ENCODE measurements around the gene CEP128.

The CEP128 gene

GRCh38 chr14:80544366-80544765 lies 397.2 kb downstream of the CEP128 start:
- DNase-seq (ENCODE audit: low read depth): no peak

GRCh38 chr14:80543211-80543610 lies 398.3 kb downstream of the CEP128 start:
- DNase-seq (ENCODE audit: low read depth): no peak

- no peak for DNase-seq (ENCODE audit: low read depth)
These were observed 402.7 kb downstream of the CEP128 start for GRCh38 chr14:80538633-80539375.

- no peak for DNase-seq (ENCODE audit: low read depth)
These were observed 403.9 kb downstream of the CEP128 start for GRCh38 chr14:80537626-80538025.

- no peak for DNase-seq (ENCODE audit: low read depth)
These were observed 405.1 kb downstream of the CEP128 start for GRCh38 chr14:80536456-80536855.

GRCh38 chr14:80535171-80535570 lies 406.4 kb downstream of the CEP128 start:
- DNase-seq (ENCODE audit: low read depth): no peak

GRCh38 chr14:80523518-80524117 lies 417.9 kb downstream of the CEP128 start:
- DNase-seq (ENCODE audit: low read depth): no peak

- DNase-seq (ENCODE audit: low read depth): no peak
These were observed 418.6 kb downstream of the CEP128 start for GRCh38 chr14:80522936-80523335.

- no peak for DNase-seq (ENCODE audit: low read depth)
These were observed 419.1 kb downstream of the CEP128 start for GRCh38 chr14:80522411-80522810.

- no peak for DNase-seq (ENCODE audit: low read depth)
These were observed 420.1 kb downstream of the CEP128 start for GRCh38 chr14:80521456-80521855.

GRCh38 chr14:80519002-80519401 lies 422.5 kb downstream of the CEP128 start:
- no peak for DNase-seq (ENCODE audit: low read depth)

- no peak for DNase-seq (ENCODE audit: low read depth)
These were observed 423.4 kb downstream of the CEP128 start for GRCh38 chr14:80518173-80518572.

GRCh38 chr14:80507292-80507869 lies 434.2 kb downstream of the CEP128 start:
- DNase-seq (ENCODE audit: low read depth): no peak

GRCh38 chr14:80504781-80505180 lies 436.8 kb downstream of the CEP128 start:
- no peak for DNase-seq (ENCODE audit: low read depth)

GRCh38 chr14:80498533-80498932 lies 443.0 kb downstream of the CEP128 start:
- no peak for DNase-seq (ENCODE audit: low read depth)

GRCh38 chr14:80496090-80496489 lies 445.4 kb downstream of the CEP128 start:
- no peak for DNase-seq (ENCODE audit: low read depth)

GRCh38 chr14:80494769-80495168 lies 446.8 kb downstream of the CEP128 start:
- no peak for DNase-seq (ENCODE audit: low read depth)

- DNase-seq (ENCODE audit: low read depth): no peak
These were observed 447.9 kb downstream of the CEP128 start for GRCh38 chr14:80493620-80494019.

- DNase-seq (ENCODE audit: low read depth): no peak
These were observed 449.9 kb downstream of the CEP128 start for GRCh38 chr14:80491650-80492049.

- no peak for DNase-seq (ENCODE audit: low read depth)
These were observed 450.4 kb downstream of the CEP128 start for GRCh38 chr14:80491131-80491530.

GRCh38 chr14:80489513-80489912 lies 452.0 kb downstream of the CEP128 start:
- no peak for DNase-seq (ENCODE audit: low read depth)

- DNase-seq (ENCODE audit: low read depth): no peak
These were observed 455.8 kb downstream of the CEP128 start for GRCh38 chr14:80485764-80486163.

GRCh38 chr14:80483331-80483730 lies 458.2 kb downstream of the CEP128 start:
- no peak for DNase-seq (ENCODE audit: low read depth)
